ENCODE data around the gene EVA1A.

EVA1A gene

DNA sequence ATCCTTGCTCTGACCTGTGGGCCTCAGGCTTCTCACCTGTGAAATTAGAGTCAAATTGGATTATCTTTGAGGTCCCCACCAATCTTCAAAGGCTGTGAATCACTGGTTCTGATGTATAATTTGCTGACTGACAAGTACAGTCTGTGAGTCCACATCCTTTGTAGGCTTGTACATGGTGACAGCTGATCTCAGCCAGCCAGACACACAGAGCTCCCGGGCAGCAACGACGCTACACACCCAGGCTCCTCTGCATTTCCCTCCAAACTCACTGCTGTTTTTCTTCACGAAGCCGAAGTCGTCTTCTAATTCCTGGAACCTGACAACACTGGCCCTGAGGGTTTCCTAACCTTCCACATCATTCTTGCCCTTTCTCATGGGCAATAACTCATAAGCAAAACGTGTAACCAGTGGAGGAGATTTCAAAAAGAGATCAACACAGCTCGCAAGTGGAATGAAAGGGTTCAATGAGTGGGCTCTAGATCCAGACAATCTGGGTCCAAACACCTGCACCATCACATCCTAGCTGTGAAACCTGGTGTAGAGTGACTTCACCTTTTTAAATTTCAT is 37.9 kb upstream of the EVA1A start:
- no peak for DNase-seq
- TF ChIP-seq GATA1 (IDR thresholded peaks at IDR 0.05; ENCODE audit: low read depth, low read length) (no peak), POLR2A (IDR thresholded peaks at IDR 0.05; ENCODE audit: low read length) (no peak)

GRCh38 chr2:75597949-75598348 is 37.2 kb upstream of the EVA1A start:
- no peak for TF ChIP-seq GATA1 (IDR thresholded peaks at IDR 0.05; ENCODE audit: low read depth, low read length)
- no peak for TF ChIP-seq POLR2A (IDR thresholded peaks at IDR 0.05; ENCODE audit: low read length)
- no peak for DNase-seq

DNA sequence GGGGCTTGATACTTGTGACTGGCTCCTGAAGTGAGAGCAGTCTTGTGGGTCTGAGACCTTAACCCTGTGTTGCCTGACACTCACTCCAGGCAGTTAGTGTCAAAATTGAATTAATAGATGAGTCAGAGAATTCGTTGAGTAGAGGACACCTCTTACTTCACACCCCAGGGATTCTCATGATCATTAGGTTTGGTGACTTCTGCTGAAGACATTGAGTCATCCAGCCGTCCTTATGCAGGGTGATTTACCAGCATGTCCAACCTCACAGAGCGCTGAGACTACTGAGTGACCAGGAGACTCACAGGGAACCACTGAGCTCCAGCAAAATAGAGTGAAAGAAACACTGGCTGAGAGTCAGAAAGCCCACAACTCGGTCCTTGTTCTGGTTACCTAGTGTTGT is 36.0 kb upstream of the EVA1A start:
- TF ChIP-seq GATA1 (IDR thresholded peaks at IDR 0.05; ENCODE audit: low read depth, low read length) (no peak), POLR2A (IDR thresholded peaks at IDR 0.05; ENCODE audit: low read length) (no peak)

DNA sequence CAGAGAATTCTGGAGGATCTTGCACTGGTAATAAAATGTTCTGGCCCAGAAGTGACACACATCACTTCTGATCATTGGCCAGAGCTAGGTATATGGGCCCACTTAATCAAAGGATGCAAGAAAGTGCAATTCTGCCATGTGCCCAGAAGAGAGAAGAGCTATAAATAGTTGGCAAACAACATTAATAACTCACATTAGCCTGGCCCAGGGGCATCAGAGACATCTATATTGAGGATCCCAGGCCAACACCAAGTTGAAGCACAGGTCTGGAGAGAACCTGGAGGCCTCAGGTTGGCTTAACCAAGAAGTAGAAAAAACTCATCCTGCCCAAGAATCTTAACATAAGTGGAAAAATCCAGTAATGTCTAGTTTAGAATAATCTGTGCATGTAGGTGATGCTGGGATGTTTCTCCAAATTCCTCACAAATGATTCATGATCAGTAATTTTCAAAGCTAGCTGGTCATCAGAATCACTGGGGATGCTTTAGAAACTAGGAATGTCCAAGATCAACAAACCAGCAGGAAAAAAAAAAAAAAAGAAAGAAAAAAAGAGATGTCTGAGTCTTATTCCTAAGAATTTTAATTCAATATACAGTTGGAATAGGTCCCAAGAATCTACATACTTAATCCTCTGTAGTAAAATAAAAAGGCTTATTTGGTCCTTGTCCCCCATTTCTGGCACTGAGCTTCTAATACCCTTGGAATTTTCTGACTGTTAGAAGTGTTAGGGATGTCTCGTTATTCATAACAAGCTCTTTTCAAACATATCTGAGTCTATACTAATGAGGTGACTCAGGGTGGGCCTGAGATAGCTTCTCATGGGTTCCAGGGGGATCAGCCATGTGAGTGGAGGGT is 35.0 kb upstream of the EVA1A start:
- TF ChIP-seq POLR2A (IDR thresholded peaks at IDR 0.05; ENCODE audit: low read length): no peak
- TF ChIP-seq GATA1 (IDR thresholded peaks at IDR 0.05; ENCODE audit: low read depth, low read length): no peak
- no peak for DNase-seq

More for the DNA sequence above, 36.0 kb upstream of the EVA1A start:
- DNase-seq: no peak

- DNase-seq: no peak
- no peak for TF ChIP-seq POLR2A (IDR thresholded peaks at IDR 0.05; ENCODE audit: low read length)
- no peak for TF ChIP-seq GATA1 (IDR thresholded peaks at IDR 0.05; ENCODE audit: low read depth, low read length)
Observed at GRCh38 chr2:75594596-75594995, 33.9 kb upstream of the EVA1A start.

DNA sequence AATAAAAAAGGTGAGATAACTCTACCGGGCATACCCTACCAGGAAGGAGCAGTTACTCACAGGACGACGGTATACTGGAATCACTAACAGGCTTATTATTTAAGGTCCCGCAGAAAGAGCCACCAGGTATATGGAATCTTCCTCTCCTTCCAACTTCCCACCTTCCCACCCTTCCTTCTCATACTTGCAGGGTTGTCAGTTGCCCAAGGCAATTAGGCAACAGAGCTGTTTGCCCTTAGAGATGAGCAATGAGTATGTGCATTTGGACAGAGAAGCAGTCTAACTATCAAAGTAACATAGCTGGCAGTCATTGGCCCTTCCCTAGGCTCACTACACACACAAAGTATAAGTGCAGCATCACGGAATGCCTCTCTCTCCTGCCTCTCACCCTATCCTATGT is 32.1 kb upstream of the EVA1A start:
- TF ChIP-seq POLR2A (IDR thresholded peaks at IDR 0.05; ENCODE audit: low read length): no peak
- TF ChIP-seq GATA1 (IDR thresholded peaks at IDR 0.05; ENCODE audit: low read depth, low read length): no peak
- DNase-seq: no peak

DNA sequence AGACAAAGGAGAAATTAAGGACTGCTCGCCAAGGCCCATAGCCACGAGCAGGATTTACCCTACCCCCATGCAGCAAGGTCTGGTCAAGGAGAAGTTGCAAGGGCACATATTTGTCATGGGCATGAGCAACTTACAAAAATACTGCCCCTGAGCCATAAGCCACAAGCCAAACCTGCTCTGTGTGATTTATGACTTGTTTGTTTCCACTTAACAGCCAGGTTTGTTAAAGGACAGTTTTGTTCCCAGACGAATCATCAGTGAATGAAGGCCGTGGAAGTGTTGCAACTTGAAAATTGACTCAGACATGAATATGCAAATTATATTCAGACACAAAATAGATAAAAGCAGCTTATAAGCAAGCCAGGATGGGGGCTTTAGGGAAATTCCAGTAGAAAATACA is 31.3 kb upstream of the EVA1A start:
- no peak for DNase-seq
- TF ChIP-seq POLR2A (IDR thresholded peaks at IDR 0.05; ENCODE audit: low read length) (no peak), GATA1 (IDR thresholded peaks at IDR 0.05; ENCODE audit: low read depth, low read length) (no peak)

DNA sequence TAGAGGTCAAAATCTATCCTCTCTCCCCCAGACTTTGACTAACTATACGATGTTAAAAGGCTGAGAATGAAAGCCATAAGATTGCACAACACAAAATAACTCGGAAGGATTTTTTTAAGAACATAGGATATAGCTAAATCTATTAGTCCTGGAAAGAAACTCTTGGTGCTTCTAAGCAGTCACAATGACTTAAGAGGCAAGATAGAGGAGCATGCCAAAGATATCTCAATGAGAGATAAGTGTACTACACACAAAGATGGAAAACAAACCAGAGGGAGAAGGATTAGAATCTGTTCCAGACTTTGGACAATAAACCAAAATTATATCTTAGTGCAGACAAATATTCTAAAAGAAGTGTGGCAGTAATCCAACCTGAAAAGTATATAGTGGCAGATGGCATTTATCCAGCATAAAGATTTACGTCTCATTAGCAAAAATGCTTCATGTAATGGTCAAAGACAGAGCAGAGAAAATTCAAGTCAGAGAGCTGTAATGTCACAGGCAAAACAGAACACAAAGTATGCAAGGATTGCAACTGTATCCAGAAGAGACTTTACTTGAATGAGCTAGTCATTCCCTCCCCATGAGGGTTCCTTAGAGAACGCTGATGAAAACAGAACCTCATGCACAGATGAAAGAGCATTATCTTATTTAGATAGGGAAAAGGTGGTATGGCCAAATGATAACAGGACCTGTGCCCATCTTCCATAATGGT is 28.8 kb upstream of the EVA1A start:
- no peak for DNase-seq
- TF ChIP-seq GATA1 (IDR thresholded peaks at IDR 0.05; ENCODE audit: low read depth, low read length) (no peak), POLR2A (IDR thresholded peaks at IDR 0.05; ENCODE audit: low read length) (no peak)

GRCh38 chr2:75587954-75588587 is 27.3 kb upstream of the EVA1A start:
- TF ChIP-seq POLR2A (IDR thresholded peaks at IDR 0.05; ENCODE audit: low read length) (no peak), GATA1 (IDR thresholded peaks at IDR 0.05; ENCODE audit: low read depth, low read length) (no peak)
- DNase-seq: no peak

GRCh38 chr2:75586971-75587370 is 26.2 kb upstream of the EVA1A start:
- DNase-seq: no peak
- TF ChIP-seq POLR2A (IDR thresholded peaks at IDR 0.05; ENCODE audit: low read length) (no peak), GATA1 (IDR thresholded peaks at IDR 0.05; ENCODE audit: low read depth, low read length) (no peak)

- DNase-seq: no peak
- TF ChIP-seq POLR2A (IDR thresholded peaks at IDR 0.05; ENCODE audit: low read length) (no peak), GATA1 (IDR thresholded peaks at IDR 0.05; ENCODE audit: low read depth, low read length) (no peak)
Observed at GRCh38 chr2:75582840-75583239, 22.1 kb upstream of the EVA1A start.

- no peak for TF ChIP-seq POLR2A (IDR thresholded peaks at IDR 0.05; ENCODE audit: low read length)
- no peak for DNase-seq
Observed at GRCh38 chr2:75580606-75581005, 19.9 kb upstream of the EVA1A start.

DNA sequence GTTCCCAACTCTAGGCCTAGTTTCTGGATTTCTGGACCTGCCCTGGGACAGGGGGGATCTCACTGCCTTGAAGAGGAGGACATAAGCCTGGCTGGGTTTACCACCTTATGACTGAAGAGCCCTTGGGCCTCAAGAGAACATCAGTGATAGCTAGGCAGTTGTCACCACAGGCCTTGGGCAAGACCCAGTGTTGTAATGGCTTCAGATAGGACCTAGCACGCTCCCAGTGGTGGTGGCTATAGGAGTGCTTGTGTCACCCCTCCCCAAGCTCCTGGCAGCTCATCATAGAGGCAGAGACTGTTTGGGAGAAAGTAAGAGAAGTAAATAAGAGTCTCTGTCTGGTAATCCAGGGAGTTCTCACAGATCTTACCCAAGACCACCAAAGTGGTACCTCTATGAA is 19.4 kb upstream of the EVA1A start:
- TF ChIP-seq POLR2A (IDR thresholded peaks at IDR 0.05; ENCODE audit: low read length) (no peak), GATA1 (IDR thresholded peaks at IDR 0.05; ENCODE audit: low read depth, low read length) (no peak)
- DNase-seq: no peak

DNA sequence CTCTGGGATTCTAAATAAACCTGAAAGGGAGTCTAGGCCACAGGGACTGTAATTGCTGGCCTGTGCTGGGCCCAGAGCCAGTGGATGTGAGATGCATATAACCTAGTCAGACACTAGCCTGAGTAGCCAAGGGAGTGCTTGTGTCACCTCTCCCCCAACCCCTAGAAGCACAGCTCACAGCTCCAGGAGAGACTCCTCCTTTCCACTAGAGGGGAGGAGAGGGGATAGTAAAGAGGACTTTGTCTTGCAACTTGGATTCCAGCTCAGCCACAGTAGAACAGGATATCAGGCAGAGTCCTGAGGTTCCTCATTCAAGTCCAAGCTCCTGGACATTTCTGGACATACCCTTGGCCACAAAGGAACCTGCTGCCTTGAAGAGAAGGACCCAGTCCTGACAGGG is 18.4 kb upstream of the EVA1A start:
- TF ChIP-seq POLR2A (IDR thresholded peaks at IDR 0.05; ENCODE audit: low read length) (no peak), GATA1 (IDR thresholded peaks at IDR 0.05; ENCODE audit: low read depth, low read length) (no peak)

More for the DNA sequence above, 18.4 kb upstream of the EVA1A start:
- no peak for DNase-seq
